Memory B cell (primary cell): Measurements from ENCODE around the gene TAX1BP1.
A peak's percentile ranks its signal among the peaks of the same experiment; 100 is the strongest.

ENCODE experiments used
- ATAC-seq: fragments of 150-1000 bp; cut with Tn5 transposase; 2 replicates; pipeline ENCODE4 v1.10.0; 2021; ENCODE audit warnings: low read depth, mild to moderate bottlenecking, moderate library complexity
- DNase-seq, 2 donors: peaks; one replicate each; pipeline ENCODE4 v3.0.0; 2022; ENCODE audit warnings: low spot score in 2 of 2
- H3K27ac Mint-ChIP-seq: one replicate; pipeline ENCODE4 v1.8.0; 2022; ENCODE audit warnings: mild to moderate bottlenecking, moderate library complexity, mixed read lengths
- H3K27me3 Mint-ChIP-seq: one replicate; pipeline ENCODE4 v1.8.0; 2022; ENCODE audit warnings: mixed read lengths
- H3K36me3 Mint-ChIP-seq: one replicate; pipeline ENCODE4 v1.8.0; 2022; ENCODE audit warnings: mild to moderate bottlenecking, mixed read lengths
- H3K4me1 Mint-ChIP-seq: one replicate; pipeline ENCODE4 v1.8.0; 2022; ENCODE audit warnings: mixed read lengths
- H3K4me3 Mint-ChIP-seq: one replicate; pipeline ENCODE4 v1.8.0; 2022; ENCODE audit warnings: mild to moderate bottlenecking, moderate library complexity, mixed read lengths
- H3K9me3 Mint-ChIP-seq: one replicate; pipeline ENCODE4 v1.8.0; 2022; ENCODE audit warnings: mixed read lengths

The TAX1BP1 gene

GRCh38 chr7:27739909-27740448 lies at the start of gene TAX1BP1:
TAX1BP1 (plus strand) TSS chr7:27740162; CDS start chr7:27748525, 8,363 bp downstream.
- H3K4me3 Mint-ChIP-seq = peak within 1 kb of the TSS; percentile 98
- peaks cover 12% of the 10 kb centered on the region for H3K4me1 Mint-ChIP-seq
- peak; percentile 92 for ATAC-seq
- DNase-seq = peak; percentile 87 to 92
- peaks cover 4% of the 10 kb centered on the region for H3K36me3 Mint-ChIP-seq
- no peaks in the 10 kb centered on the region for H3K27me3 Mint-ChIP-seq
- no peaks in the 10 kb centered on the region for H3K9me3 Mint-ChIP-seq
- peak within 1 kb of the TSS; percentile 98 for H3K27ac Mint-ChIP-seq

DNA sequence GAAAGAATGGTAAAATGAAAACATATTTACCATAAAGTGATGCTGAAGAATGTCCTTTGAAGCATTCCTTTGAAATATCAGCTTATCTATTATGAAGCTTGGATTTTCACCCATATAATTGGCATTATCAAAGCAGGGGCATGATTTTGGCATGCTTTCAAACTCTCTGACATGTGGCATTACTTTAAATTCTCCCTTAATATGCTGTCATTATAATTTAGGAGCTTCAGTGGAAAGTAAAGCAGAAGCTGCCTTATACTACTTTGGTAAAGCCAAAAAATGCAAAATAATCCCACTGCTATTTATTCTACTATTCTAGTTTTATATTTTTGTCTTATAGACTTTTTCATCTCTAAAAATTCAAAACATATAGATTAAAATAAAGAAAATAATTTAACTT lies 49.3 kb upstream of the TAX1BP1 start:
- H3K27me3 Mint-ChIP-seq = no peaks in the 10 kb centered on the region
- no peaks in the 10 kb centered on the region for H3K9me3 Mint-ChIP-seq
- H3K4me3 Mint-ChIP-seq = no peak overlapping the region
- H3K36me3 Mint-ChIP-seq = peaks cover 3% of the 10 kb centered on the region
- no peak overlapping the region for H3K27ac Mint-ChIP-seq
- no peak for DNase-seq
- no peak for ATAC-seq
- H3K4me1 Mint-ChIP-seq = peaks cover 10% of the 10 kb centered on the region

- DNase-seq (no peak), ATAC-seq (no peak)
- no peaks in the 10 kb centered on the region for H3K36me3 Mint-ChIP-seq
- H3K9me3 Mint-ChIP-seq = no peaks in the 10 kb centered on the region
- H3K27me3 Mint-ChIP-seq = no peaks in the 10 kb centered on the region
- H3K27ac Mint-ChIP-seq = no peak overlapping the region
- H3K4me1 Mint-ChIP-seq = peaks cover 20% of the 10 kb centered on the region
- H3K4me3 Mint-ChIP-seq = no peak overlapping the region
These were observed 46.2 kb upstream of the TAX1BP1 start for GRCh38 chr7:27693794-27694193.

GRCh38 chr7:27695096-27695495 lies 44.9 kb upstream of the TAX1BP1 start:
- ATAC-seq = no peak
- H3K4me1 Mint-ChIP-seq = peaks cover 13% of the 10 kb centered on the region
- no peaks in the 10 kb centered on the region for H3K9me3 Mint-ChIP-seq

GRCh38 chr7:27697861-27698430 lies 42.0 kb upstream of the TAX1BP1 start:
- Mint-ChIP-seq H3K4me3 (peak overlapping the region; percentile 40), H3K36me3 (no peaks in the 10 kb centered on the region), H3K27me3 (peaks cover 1% of the 10 kb centered on the region), H3K27ac (peak overlapping the region; percentile 95), H3K9me3 (no peaks in the 10 kb centered on the region), H3K4me1 (peaks cover 12% of the 10 kb centered on the region)
- ATAC-seq = peak; percentile 97
- peak; percentile 13 to 32 for DNase-seq

More at GRCh38 chr7:27695096-27695495, 44.9 kb upstream of the TAX1BP1 start:
- Mint-ChIP-seq H3K27ac (peak overlapping the region; percentile 74), H3K36me3 (no peaks in the 10 kb centered on the region), H3K27me3 (no peaks in the 10 kb centered on the region), H3K4me3 (no peak overlapping the region)
- DNase-seq = no peak

- ATAC-seq (no peak), DNase-seq (no peak)
- no peaks in the 10 kb centered on the region for H3K36me3 Mint-ChIP-seq
- H3K9me3 Mint-ChIP-seq = no peaks in the 10 kb centered on the region
- no peak overlapping the region for H3K4me3 Mint-ChIP-seq
- peaks cover 12% of the 10 kb centered on the region for H3K4me1 Mint-ChIP-seq
- H3K27ac Mint-ChIP-seq = no peak overlapping the region
- peaks cover 4% of the 10 kb centered on the region for H3K27me3 Mint-ChIP-seq
These were observed 40.2 kb upstream of the TAX1BP1 start for GRCh38 chr7:27699751-27700150.

DNA sequence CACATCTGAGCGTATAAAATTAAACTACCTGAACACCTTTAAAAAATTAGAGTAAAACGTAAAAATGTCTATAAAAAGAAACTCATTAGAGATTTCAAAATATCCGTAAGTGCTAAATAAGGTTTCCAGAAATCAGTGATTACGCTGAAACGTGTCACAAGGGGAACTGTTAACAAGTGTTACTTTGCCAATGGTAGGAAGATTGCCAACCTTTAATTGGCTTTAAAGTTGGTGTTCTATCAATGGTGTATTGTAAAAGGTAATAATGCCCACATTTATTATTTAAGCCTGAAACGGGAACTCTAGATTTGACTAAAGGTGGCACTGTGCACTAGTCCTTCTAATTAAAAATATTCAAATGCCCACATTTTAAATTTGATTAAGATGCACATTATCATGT lies 39.5 kb upstream of the TAX1BP1 start:
- Mint-ChIP-seq H3K27ac (no peak overlapping the region), H3K4me3 (no peak overlapping the region), H3K4me1 (peaks cover 12% of the 10 kb centered on the region), H3K36me3 (no peaks in the 10 kb centered on the region), H3K9me3 (no peaks in the 10 kb centered on the region), H3K27me3 (peaks cover 4% of the 10 kb centered on the region)
- DNase-seq (no peak), ATAC-seq (no peak)

- Mint-ChIP-seq H3K9me3 (no peaks in the 10 kb centered on the region), H3K36me3 (no peaks in the 10 kb centered on the region), H3K27ac (no peak overlapping the region), H3K4me1 (peaks cover 6% of the 10 kb centered on the region), H3K27me3 (peaks cover 4% of the 10 kb centered on the region), H3K4me3 (no peak overlapping the region)
- no peak for DNase-seq
- ATAC-seq = no peak
These were observed 36.8 kb upstream of the TAX1BP1 start for GRCh38 chr7:27703181-27703580.

DNA sequence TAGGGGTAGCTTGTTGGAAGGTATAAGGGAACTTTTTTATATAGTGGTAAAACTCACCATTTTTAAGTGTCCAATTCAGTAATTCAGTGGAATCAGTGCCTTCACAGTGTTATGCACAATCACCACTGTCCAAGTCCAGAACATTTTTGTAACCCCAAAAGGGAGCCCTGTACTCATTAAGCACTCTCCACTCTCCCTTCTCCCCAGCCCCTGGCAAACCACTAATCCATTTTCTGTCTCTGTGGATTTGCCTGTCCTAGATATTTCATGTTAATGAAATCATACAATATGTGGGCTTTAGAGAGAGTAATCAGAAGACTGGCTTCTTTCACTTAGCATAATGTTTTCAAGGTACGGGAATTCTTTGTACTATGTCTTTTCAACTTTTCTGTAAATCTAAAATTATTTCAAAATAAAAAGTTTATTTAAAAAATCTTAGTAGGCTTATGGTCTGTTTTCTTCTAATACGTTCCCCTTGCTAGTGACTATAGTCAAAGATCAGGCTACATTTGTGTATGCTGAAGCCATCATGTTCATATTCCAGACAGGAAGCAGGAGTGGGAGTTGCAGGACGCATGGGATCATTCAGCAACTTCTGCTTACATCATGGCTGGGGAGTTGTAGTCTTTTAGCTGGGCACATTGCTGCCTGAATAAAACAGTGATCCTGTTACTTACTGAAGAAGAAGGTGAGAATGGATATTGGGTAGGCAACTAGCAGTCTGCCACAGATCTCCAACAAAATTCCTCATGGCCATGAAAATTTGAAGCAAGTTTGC lies 35.4 kb upstream of the TAX1BP1 start:
- peaks cover 2% of the 10 kb centered on the region for H3K4me1 Mint-ChIP-seq
- no peak for ATAC-seq
- no peak for DNase-seq
- H3K9me3 Mint-ChIP-seq = no peaks in the 10 kb centered on the region
- H3K4me3 Mint-ChIP-seq = no peak overlapping the region
- H3K36me3 Mint-ChIP-seq = no peaks in the 10 kb centered on the region
- peaks cover 4% of the 10 kb centered on the region for H3K27me3 Mint-ChIP-seq
- H3K27ac Mint-ChIP-seq = no peak overlapping the region

DNA sequence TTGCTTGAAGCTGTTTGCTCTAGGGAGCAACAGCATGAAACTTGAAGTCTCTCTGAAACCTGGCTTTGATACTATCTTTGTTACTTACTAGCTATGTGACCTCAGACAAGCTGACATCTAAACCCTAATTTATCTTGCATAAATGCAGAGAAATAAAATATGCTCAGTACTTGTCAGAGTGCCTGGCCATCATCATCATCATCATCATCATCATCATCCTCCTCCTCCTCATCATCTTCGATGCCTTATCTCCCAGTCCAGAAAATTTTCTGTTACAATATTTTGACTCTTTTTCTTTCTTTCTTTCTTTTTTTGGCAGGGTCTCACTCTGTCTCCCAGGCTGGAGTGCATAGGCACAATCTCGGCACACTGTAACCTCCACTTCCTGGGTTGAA lies 34.8 kb upstream of the TAX1BP1 start:
- H3K4me3 Mint-ChIP-seq = no peak overlapping the region
- H3K27me3 Mint-ChIP-seq = peaks cover 4% of the 10 kb centered on the region
- no peak for DNase-seq
- ATAC-seq = no peak
- H3K9me3 Mint-ChIP-seq = no peaks in the 10 kb centered on the region
- H3K4me1 Mint-ChIP-seq = peaks cover 2% of the 10 kb centered on the region
- H3K36me3 Mint-ChIP-seq = no peaks in the 10 kb centered on the region
- no peak overlapping the region for H3K27ac Mint-ChIP-seq

GRCh38 chr7:27708485-27708884 lies 31.5 kb upstream of the TAX1BP1 start:
- H3K27me3 Mint-ChIP-seq = peaks cover 2% of the 10 kb centered on the region
- DNase-seq (no peak), ATAC-seq (no peak)
- no peak overlapping the region for H3K27ac Mint-ChIP-seq
- peaks cover 7% of the 10 kb centered on the region for H3K4me1 Mint-ChIP-seq
- no peak overlapping the region for H3K4me3 Mint-ChIP-seq
- peaks cover 2% of the 10 kb centered on the region for H3K9me3 Mint-ChIP-seq
- peaks cover 2% of the 10 kb centered on the region for H3K36me3 Mint-ChIP-seq

GRCh38 chr7:27709137-27710075 lies 30.6 kb upstream of the TAX1BP1 start:
- Mint-ChIP-seq H3K27ac (no peak overlapping the region), H3K9me3 (peaks cover 2% of the 10 kb centered on the region), H3K4me1 (peaks cover 7% of the 10 kb centered on the region), H3K36me3 (peaks cover 2% of the 10 kb centered on the region), H3K4me3 (no peak overlapping the region), H3K27me3 (no peaks in the 10 kb centered on the region)
- no peak for ATAC-seq
- no peak for DNase-seq

DNA sequence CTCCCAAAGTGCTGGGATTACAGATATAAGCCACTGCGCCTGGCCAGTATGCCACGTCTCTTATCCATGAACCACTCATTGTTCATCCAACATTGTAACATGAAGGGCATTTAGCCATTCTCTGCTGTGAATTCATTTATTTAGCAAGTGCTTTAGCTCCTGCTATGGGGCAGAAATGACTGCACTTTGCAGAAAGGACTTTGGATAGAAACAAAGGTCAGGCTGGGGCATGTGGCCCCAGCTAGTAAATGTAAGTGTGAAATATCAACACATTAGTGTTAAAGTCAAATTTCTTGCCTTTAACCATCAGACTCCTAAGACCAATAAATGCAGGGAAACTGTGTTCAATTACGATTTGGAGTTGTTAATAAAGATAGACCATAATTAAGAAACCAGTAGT lies 27.7 kb upstream of the TAX1BP1 start:
- peaks cover 7% of the 10 kb centered on the region for H3K4me1 Mint-ChIP-seq
- H3K27me3 Mint-ChIP-seq = peaks cover 5% of the 10 kb centered on the region
- DNase-seq = no peak
- no peak for ATAC-seq
- H3K9me3 Mint-ChIP-seq = peaks cover 2% of the 10 kb centered on the region
- peaks cover 2% of the 10 kb centered on the region for H3K36me3 Mint-ChIP-seq
- no peak overlapping the region for H3K4me3 Mint-ChIP-seq
- no peak overlapping the region for H3K27ac Mint-ChIP-seq
